M059J (cell line): ENCODE data around the gene GRM2. TPM values are rescaled to one million over a fixed set of nuclear protein-coding genes. Genes with fewer than 3 reads are reported as not detected.

Source experiments
- DNase-seq: peaks from one replicate; pipeline ENCODE4 v3.0.0-alpha.2; 2012; ENCODE audit warnings: low read depth
- total RNA-seq: library from RNA; depleted of rRNA; stranded (reverse); fragments of >200 nt; shearing (Covaris generic); gene quantifications from 2 replicates; pipeline ENCODE4 v1.2.3, GENCODE V29; 2014

GRM2 gene
- total RNA-seq, 1 experiment from 2014 or later = not detected

DNA sequence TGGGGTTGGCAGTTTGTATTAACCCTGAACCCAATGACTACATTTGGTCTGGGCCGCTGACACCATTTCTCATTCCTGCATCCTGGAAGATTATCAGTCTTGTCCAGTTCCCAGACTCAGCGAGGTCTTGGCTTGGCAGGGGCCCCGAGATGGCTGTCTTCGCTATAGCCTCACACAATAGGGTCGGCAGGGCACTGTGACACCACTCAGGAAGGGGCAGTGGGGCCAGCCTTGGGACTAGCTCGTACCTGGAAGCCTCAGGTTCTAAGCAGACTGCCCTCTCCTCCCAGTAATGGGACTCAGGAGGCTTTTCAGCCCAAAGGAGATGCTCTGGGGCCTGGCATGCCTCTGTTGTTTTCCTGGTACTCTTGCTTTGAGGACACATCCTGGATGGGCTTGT, 26.7 kb upstream of the GRM2 start:
- no peak for DNase-seq

DNA sequence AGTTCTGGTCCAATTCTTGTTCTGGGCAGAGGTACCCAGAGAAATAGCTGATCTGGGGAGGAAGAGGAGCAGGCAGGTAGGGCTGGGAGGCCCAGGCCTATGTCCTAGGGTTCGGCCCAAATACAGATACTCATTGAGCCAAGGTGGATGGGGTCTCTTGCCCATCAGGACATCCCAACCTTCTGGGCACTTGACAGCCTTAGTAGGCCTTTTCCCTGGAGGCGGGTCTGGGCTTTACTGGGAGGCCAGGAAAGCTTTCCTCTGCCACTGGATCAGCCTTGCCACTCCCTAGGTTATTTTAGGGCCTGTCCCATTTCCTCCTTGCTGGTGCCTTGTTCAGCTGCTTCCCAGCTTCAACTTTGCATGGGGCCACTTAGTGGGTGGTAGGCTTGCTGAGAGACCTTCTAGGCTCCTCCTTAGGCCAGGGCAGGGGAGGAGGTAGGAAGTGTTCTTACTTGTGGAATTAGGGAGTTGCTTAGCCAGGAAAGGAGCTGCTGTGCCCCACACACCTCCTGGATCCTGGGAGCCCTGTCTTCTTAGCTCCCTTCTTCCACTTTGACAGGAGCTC, 26.1 kb upstream of the GRM2 start:
- DNase-seq = no peak

DNA sequence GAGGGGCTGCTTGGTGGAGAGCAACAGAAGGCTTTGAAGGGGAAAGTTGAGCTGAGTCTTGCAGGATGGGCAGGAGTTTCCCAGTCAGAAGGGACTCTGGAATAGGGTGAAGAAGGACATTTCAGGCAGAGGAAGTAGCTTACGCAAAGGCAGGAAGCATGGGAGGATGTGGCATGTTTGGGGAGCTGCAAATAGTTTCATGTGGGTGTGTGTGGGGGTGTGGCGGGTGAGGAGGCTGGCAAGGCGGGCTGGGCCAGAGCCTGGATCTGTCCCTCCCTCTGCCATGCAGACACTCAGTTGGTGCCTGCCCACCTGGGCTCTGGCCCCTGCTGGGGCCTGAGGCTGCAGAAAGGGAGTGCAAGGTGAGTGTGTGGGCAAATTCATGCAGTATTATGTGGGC, 25.4 kb upstream of the GRM2 start:
- peak; percentile 22 for DNase-seq

DNA sequence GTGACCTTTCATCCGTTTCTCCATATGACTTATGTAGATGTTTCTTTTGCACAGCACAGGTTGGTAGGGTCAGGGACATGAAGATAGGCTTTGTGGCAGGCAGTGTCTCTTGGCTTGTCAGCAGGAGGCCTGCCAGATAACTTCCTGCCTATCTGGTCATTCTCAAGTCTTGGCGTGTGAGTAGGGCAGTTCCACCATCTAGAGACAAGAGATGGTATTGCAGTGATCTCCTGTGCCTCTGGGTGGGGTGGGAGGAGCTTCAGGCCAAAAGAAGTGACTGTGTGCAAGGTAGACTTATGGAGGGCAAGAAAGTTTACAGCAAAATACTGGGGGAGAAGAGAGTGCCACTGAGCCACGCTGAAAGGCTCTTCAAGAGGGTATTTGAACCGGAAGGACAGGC, 24.8 kb upstream of the GRM2 start:
- peak; percentile 81 for DNase-seq

DNA sequence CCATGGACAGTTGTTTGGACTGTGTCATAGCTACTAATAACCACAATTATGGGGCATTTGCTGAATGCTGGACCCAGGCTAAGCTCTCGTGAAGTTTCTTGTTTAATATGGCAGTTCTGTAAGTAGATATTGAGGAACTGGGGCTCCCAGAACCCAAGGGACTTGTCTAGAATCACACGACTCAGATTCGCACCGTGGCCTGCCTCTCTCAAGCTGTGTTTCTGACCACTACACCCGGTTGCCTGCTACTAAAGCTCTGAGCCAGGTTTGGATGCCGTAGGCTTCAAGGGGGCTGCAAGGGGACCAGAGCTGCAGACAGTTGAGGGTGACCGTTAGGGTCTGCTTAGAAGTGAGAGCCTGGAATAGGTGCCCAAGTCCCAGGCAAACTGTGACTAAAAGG, 24.3 kb upstream of the GRM2 start:
- no peak for DNase-seq

DNA sequence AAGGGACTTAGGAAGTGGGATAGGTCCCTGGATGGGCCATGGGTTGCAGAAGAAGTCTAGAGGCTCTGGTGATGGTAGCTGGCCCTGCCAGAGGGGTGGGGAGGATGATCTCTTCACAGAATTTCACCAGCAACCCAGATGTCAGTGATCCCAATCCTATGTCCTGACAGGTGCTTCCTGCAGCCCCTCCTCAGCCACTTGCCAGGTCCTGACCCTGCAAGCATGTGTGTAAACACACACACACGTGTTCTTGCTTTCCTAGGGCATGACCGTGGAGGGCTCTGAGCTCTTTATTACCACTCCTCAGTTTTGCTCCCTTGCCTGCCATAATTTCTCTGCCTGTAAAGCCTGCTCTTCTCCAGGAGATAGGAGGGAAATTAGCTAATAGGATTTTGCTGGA, 23.3 kb upstream of the GRM2 start:
- no peak for DNase-seq

DNA sequence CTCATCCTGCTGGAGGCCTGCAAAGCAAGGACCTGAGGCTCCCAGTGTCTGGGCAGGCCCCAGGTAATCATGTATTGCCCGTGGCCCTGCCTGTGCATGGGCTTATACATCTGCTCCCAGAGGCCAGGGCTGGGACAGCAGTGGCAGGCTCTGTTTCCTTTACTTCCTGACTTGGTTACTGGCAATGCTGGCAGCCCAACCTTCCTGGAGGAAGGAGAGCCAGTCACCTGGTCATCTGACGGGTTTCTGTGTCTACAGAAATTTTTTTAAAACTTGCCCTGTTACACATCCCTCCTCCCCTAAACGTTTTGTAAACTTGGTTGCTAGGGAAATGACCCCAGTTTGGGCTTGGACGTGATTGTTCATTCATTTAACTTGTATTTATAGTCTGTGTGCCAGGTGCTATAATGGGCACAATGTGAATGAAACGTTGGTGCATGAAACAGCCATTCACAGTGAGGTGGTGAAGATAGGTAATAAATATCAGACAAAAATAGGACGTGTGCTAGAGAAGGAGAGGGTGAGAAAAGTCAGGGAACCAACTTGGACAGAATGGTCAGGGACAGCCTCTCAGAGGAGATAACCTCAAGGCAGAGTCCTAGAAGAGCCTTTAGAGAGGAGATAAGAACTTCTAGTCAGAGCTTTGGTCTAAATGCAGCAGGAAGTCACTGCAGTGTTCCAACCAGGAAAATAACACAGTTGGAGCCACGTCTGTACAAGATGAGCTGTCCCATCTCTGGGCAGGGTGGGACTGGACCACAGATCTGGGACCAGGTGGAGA, 21.7 kb upstream of the GRM2 start:
- DNase-seq = no peak

DNA sequence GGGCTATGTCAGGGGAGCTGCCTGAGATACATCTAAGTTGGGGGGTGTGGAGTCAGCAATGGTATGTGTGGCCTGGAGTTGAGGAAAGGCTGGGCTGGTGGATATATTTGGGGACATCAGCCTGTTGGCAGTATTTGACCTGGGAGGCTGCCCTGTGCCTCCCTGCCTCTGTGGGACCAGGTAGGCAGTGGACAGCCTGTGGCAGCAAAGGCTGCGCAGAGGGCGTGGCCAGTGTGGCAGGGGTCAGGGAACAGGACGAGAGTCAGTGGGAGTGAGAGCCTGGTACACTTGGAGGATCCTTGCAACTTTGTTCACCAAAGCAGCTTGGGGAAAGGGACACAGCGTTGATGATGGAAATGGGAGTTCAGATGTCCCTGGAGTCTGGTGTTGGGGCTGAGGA, 20.8 kb upstream of the GRM2 start:
- DNase-seq = no peak

DNA sequence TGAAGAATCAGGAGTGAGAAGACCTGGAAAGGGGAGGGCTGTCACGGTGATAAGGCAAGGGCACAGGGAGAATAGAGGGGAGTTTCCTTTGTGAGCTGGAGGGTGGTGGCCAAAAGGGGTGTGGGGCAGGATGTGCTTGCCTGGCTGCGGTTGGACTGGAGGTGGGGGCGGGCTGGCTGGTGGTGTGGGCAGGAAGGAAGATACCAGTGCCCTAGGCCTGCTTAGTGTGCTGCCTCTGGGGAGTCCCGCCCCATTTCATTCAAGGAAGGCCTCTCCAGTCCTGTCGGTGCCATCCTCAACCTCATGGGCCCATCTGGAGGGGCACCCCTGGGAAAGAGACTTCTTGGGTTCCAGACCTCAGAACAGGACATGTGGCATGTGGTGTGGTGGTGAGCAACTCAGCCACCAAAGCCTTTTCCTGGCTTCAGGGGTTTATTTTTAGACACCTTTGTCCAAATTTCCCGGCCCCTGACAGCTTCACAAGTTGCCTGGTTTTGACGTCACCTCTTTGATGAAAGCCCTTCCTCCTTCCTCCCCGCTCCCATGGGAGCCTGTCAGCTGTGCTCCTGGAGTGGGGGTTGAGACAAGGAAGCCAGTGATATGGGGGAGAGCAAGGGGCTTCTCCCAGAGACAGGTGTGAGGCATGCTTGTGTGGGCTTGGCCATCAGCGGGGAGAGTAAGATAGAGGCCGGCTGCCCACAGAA, 20.2 kb upstream of the GRM2 start:
- DNase-seq = peak; percentile 51

DNA sequence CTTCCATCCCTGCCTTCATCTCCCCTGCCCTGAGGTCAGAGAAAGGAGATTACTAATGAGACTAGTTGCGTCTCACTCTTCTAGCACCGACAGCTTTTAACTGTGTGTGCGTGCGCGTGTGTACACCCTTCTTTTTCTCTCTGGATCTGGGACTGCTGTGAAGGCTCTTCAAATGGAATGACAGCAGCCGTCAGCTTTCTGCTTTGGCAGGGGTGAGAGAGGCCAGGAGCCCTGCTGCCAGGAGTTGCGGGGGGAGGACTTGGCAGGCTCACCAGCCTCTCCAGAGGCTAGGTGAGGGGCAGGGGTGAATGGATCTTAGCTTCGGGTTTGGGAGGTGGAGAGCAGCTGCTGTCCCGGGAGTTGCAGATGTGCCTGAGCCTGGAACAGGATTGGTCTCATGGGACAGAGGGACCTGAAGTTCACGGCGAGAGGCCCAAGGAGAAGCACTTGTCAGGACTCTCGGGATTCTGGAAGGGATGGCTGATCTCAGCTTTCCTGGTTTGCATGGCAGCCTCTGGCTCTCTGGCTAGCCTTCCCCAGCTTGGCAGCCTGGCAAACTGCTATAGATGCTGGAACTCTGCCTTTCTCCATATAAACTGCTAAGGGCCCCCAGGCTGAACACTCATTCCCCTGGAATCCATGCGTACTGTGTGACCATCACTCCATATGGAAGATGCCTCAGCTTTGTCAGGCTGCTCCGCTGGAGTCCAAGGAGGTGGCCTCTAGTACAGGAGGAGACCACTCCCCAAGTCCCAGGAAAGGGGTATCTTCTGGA, 19.2 kb upstream of the GRM2 start:
- peak; percentile 25 for DNase-seq

DNA sequence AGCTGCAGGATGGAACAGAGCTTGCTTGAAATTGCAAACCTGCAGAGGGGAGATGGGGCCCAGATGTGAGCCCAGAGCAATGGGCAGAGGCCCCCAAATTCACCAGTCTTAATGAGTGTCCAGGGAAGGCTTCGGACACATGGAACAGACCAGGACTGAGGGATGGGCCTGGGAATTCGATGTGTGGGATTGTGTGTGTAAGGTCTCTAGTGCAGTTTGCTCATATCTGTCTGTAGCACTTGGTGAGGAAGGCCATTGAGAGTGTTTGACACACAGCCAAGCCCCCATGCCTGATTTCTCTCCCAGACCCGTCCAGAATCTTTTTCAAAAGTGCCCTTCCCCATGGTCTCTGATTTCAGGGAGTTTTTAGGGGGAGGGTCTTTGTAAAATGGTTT, 18.7 kb upstream of the GRM2 start:
- DNase-seq = no peak

DNA sequence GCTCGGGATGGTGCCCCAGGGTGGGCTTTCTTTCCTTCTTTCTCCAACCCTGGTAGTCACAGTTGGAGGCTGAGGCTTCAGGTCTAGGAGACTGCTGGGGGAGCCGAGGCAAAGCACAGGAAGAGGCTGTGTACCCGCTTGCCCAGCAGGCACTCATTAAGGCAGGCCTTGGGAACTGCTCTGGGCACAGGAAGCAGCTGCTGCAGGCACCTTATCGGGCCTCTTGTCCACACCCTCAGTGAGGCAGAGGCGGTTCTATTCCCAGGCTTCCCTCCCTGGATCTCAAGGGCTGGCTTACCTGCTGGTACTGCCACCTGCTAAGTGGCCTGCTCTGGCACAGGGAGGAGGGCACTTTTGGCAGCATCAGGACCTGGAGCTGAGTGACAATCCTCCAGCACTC, 15.8 kb upstream of the GRM2 start:
- DNase-seq = no peak

DNA sequence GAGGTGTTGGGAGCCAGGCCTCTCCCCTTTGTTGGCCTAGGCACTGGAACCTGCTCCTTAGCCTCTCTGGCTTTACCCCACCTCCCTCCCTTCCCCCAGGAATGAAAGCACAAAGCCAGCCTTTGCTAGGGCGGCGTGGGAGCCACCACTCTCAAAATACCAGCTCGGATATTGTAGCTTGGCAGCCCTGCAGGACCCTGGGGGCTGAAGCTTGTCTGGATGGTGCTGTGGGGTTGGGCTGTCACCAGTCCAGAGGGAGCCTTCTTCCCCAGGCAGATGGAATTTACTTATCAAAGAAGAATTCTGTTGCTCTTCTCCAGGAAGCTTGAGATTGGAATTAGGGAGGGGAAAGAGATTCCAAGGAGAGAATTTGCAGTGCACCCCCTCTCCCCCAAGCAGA, 14.9 kb upstream of the GRM2 start:
- no peak for DNase-seq

DNA sequence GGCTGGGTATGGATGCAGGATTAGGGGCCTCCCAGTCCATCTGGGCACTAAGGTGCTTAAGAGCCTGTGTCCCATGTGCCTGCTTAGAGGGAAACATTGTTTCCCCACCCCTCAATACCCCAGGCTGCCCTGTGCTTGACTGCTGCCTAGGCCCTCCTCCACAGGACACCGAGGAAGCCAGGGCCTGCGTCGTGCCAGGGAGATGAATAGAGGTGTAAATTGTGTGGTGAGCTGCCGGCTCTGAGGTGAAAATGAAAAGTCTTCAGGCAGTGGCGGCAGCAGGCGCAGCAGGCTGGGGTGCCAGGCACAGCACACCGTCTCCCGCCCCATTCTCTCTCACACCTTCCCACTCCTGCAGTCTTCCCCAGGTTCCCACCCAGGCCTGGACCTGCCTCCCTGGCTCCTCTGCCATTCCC, 13.9 kb upstream of the GRM2 start:
- DNase-seq = no peak

DNA sequence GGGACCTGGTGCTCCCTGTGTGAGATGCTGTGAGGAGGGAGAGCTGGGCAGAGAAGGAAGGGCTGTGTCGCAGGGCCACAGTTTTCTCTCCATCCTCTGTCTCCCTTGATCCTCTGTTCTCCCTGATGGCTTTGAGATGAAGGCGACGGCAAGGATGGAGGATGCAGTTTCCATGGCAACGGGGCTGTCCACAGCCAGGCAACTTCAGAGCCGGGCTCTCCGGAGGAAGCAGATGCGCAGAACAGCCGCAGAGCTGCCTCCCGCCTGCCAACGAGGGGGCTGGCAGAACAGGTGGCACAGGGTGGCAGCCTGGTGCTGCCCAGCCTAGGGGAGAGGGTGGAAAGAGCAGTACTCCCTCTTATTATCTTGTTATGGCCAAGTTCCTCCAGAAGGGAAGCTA, 9.9 kb upstream of the GRM2 start:
- no peak for DNase-seq

DNA sequence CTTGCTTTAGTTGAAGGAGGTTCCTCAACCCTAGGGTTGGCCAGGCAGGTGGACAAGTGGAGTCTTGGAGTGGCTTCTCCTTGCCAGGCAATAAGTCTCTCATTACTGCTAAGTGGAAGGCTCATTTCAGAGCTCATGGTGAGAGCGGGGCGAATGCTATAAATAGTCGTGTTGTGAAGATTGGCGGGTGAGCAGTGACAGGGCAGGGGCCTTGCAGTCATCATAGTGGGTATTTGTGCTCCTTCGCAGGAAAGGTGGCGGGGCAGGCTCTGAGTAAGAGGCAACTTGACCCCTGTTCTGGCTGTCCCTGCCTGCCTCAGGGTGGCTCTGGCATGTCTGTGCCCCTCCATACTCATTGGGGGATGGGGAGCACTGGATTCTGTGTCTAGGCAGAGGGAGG, 8.7 kb upstream of the GRM2 start:
- no peak for DNase-seq

DNA sequence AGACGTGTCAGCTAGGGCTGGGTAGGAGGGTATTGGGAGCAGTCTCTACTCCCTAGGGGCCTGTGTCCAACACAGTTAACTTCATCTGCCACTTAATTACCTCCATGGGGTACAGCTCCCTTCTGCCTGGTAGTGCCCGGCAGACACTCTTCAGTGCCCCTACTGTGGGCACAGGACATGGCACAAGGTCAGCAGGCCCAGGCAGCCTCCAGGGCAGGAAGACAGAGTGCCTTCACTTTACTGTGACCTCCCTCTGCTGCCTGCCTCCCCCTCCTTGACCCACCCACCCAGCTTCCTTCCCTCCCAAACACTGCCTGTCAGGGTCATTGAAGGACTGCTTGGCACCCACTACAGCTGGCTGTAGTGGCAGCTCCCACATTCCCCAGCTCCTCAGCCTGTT, 6.5 kb upstream of the GRM2 start:
- no peak for DNase-seq

DNA sequence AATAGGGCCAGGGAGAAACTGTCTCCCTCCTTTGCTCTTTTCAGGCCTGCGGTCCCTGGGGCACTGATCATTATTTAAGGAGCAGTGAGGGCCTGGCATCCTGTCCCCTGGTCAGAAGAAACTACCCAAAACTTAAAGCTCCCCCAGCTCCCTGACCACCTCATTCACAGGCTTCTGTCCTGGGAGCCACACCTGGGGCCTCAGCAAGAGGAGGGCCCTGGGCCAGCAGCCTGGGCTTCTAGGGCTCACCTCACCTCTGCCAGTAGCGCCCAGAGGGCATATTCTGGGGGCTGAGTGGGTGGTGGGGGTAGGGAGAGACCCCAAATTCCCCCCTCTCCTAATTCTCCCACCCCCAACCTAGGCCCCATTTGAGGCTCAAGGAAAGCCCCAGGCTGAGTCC, 4.7 kb upstream of the GRM2 start:
- no peak for DNase-seq

DNA sequence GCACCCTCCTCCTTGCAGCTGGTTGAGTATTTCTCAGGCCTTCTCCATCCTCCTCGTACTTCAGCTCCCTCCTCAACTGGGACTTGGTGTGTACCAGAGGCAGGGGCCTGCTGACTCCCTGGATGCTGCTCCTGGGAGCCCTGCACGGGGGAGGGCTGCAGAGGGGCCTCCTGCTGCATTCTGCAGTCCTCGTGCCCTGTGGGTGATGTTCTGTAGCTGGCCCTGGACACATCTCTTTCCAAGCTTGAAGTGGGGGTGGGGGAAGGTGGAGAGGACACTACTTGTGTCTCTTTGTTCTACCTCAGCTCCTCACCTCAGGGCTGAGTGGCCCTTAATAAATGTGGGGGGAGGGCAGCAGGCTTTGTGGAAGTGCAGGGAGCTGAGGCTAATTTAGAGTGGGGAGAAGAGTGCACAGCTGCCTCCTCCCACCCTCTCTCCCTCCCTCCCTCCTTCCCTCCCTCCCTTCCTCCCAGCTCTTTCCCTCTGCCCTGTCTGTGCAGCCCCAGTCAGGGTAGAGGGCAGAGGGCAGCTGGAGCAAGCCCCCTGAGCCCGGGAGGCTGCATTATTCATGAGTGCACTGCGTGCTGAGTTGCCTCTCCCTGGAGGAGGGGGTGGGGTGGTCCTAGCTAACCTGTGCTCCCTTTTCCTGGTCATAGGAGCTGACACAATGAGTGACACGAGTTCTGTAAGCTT, 3.7 kb upstream of the GRM2 start:
- DNase-seq = no peak

DNA sequence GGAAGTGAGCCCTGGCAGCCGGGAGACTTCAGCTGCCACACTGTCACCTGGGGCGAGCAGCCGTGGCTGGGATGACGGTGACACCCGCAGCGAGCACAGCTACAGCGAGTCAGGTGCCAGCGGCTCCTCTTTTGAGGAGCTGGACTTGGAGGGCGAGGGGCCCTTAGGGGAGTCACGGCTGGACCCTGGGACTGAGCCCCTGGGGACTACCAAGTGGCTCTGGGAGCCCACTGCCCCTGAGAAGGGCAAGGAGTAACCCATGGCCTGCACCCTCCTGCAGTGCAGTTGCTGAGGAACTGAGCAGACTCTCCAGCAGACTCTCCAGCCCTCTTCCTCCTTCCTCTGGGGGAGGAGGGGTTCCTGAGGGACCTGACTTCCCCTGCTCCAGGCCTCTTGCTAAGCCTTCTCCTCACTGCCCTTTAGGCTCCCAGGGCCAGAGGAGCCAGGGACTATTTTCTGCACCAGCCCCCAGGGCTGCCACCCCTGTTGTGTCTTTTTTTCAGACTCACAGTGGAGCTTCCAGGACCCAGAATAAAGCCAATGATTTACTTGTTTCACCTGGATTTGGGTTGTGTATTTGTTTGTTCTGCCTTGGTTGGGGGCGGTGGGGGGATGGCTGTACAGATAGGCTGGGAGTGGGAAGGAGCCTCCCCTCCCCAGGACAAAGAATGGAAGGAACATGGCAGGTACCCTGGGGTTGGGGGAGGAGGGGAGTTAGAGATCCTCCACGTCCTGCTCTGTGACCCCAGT, 2.9 kb upstream of the GRM2 start:
- DNase-seq = no peak

DNA sequence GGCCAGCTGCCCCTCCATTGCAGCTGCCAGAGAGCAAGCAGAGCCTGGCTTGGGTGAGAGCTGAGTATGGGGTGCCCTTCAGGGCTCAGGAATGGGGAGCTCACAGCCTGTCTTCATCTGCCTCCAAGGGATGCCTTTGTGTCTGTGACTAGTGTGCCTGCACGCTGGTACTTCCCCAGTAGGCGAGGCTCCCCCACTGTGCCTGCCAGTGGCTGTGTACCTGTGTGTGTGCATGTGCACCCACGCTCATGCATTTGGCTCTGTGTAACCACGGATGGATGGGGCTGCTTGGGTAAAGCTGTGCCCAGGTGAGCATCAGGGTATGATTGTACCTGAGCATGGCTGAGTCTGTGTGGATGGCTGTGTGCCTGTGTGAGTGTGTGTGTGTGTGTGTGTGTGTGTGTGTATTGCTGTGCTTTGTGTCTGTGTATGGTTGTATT, 2.3 kb upstream of the GRM2 start:
- DNase-seq = no peak
